GM23338 (cell line): ENCODE data around the gene CHCHD3. TPM values are rescaled to one million over a fixed set of nuclear protein-coding genes. Genes with fewer than 3 reads are reported as not detected.
"Not testable (repeated sequence)": the region's sequence is repeated elsewhere in the genome, so short reads cannot be mapped to it uniquely, and the experiment has no call there.

Source experiments
- ATAC-seq: fragments of 200-7000 bp; cut with Tn5 transposase; 3 replicates; pipeline ENCODE4 v1.9.1; 2020
- DNase-seq: peaks from one replicate; pipeline ENCODE4 v3.0.0-alpha.2; 2015; ENCODE audit warnings: low spot score
- H2AFZ ChIP-seq: fragments of 200-600 bp; sonication (generic); 2 replicates; pipeline ENCODE4 v1.8.0; 2016; ENCODE audit warnings: antibody characterized with exemption, mild to moderate bottlenecking, moderate library complexity
- H3F3A ChIP-seq: fragments of 200-600 bp; sonication (generic); replicated peaks from 2 replicates; pipeline ENCODE4 v1.8.0; 2017; ENCODE audit warnings: antibody characterized with exemption, mixed run types, low read depth
- H3K27ac ChIP-seq: fragments of 200-600 bp; sonication (generic); 2 replicates; pipeline ENCODE4 v1.6.1; 2016; ENCODE audit warnings: low read depth
- H3K27me3 ChIP-seq: fragments of 200-600 bp; sonication (generic); 2 replicates; pipeline ENCODE4 v1.8.0; 2016; ENCODE audit warnings: mild to moderate bottlenecking, mixed run types, moderate library complexity; ENCODE audit not compliant: insufficient read depth
- H3K36me3 ChIP-seq: fragments of 200-600 bp; sonication (generic); 2 replicates; pipeline ENCODE4 v1.8.0; 2016; ENCODE audit warnings: mild to moderate bottlenecking; ENCODE audit not compliant: insufficient read depth
- H3K4me1 ChIP-seq: fragments of 200-600 bp; sonication (generic); 2 replicates; pipeline ENCODE4 v1.8.0; 2016; ENCODE audit warnings: mild to moderate bottlenecking, moderate library complexity; ENCODE audit not compliant: insufficient read depth
- H3K4me2 ChIP-seq: fragments of 200-600 bp; sonication (generic); 2 replicates; pipeline ENCODE4 v1.7.1; 2017; ENCODE audit warnings: mixed run types
- H3K4me3 ChIP-seq: fragments of 200-600 bp; sonication (generic); 2 replicates; pipeline ENCODE4 v1.6.1; 2016; ENCODE audit warnings: mixed run types
- H3K79me2 ChIP-seq: fragments of 200-600 bp; sonication (generic); replicated peaks from 2 replicates; pipeline ENCODE4 v1.8.0; 2017; ENCODE audit warnings: mild to moderate bottlenecking; ENCODE audit not compliant: insufficient read depth
- H3K9me2 ChIP-seq: fragments of 200-600 bp; sonication (generic); 2 replicates; pipeline ENCODE4 v1.8.0; 2017; ENCODE audit not compliant: insufficient read depth
- H4K20me1 ChIP-seq: fragments of 200-600 bp; sonication (generic); replicated peaks from 2 replicates; pipeline ENCODE4 v1.8.0; 2017; ENCODE audit warnings: mild to moderate bottlenecking; ENCODE audit not compliant: insufficient read depth
- H3K27ac Mint-ChIP-seq: 2 replicates; pipeline ENCODE4 v1.8.0; 2020; ENCODE audit warnings: inconsistent platforms, mild to moderate bottlenecking, moderate library complexity, mixed read lengths
- H3K27me3 Mint-ChIP-seq: 3 replicates; pipeline ENCODE4 v1.8.0; 2022; ENCODE audit warnings: low read depth, mild to moderate bottlenecking, moderate library complexity, mixed read lengths, inconsistent platforms; ENCODE audit not compliant: insufficient read depth, poor library complexity
- H3K36me3 Mint-ChIP-seq: 3 replicates; pipeline ENCODE4 v1.8.0; 2021; ENCODE audit warnings: low read depth, mild to moderate bottlenecking, inconsistent platforms, moderate library complexity, mixed read lengths
- H3K4me1 Mint-ChIP-seq: 3 replicates; pipeline ENCODE4 v1.8.0; 2020; ENCODE audit warnings: mild to moderate bottlenecking, inconsistent platforms, mixed read lengths
- H3K4me3 Mint-ChIP-seq: 3 replicates; pipeline ENCODE4 v1.8.0; 2021; ENCODE audit warnings: moderate library complexity, mild to moderate bottlenecking, inconsistent platforms, mixed read lengths
- H3K9me3 Mint-ChIP-seq: 3 replicates; pipeline ENCODE4 v1.8.0; 2020; ENCODE audit warnings: moderate library complexity, mild to moderate bottlenecking, inconsistent platforms, mixed read lengths
- CREB1 ChIP-seq: fragments of 250-450 bp; sonication (Bioruptor Pico); IDR thresholded peaks from 2 replicates; pipeline ENCODE4 v1.5.0; 2020; ENCODE audit warnings: low read depth, mild to moderate bottlenecking, moderate library complexity
- EZH2 ChIP-seq: fragments of 200-600 bp; sonication (generic); IDR thresholded peaks from one replicate; pipeline ENCODE4 v1.8.0; 2017; ENCODE audit warnings: antibody characterized with exemption, mild to moderate bottlenecking, low read depth; ENCODE audit not compliant: unreplicated experiment
- NANOG ChIP-seq: IDR thresholded peaks from 2 replicates; pipeline ENCODE4 v1.6.1; 2016; ENCODE audit warnings: antibody characterized with exemption, borderline replicate concordance
- STAT1 ChIP-seq: IDR thresholded peaks from one replicate; pipeline ENCODE4 v1.6.1; 2016; ENCODE audit warnings: antibody characterized with exemption; ENCODE audit not compliant: unreplicated experiment
- polyA plus RNA-seq: library from polyadenylated mRNA; unstranded; fragments of >200 nt; fragmentation: Nextera tagmentation; extraction: Ambion mirVana; gene quantifications from 2 replicates; pipeline ENCODE4 v1.2.1, GENCODE V29; 2016
- total RNA-seq: library from RNA; depleted of rRNA; stranded (reverse); fragments of >200 nt; shearing (Covaris generic); gene quantifications from 2 replicates; pipeline ENCODE4 v1.2.3, GENCODE V29; 2014
- TF ChIP-seq, protein P1 (sequence below), 2 experiments: fragments of 200-600 bp in 1 of 2; sonication (generic) in 1 of 2; conservative IDR thresholded peaks; 2 replicates each; pipeline versions ENCODE4 v1.5.1 to v1.6.1; 2016 to 2017; ENCODE audit warnings: antibody characterized with exemption in 2 of 2, low read depth in 2 of 2, mild to moderate bottlenecking in 2 of 2, moderate library complexity in 1 of 2
- TF ChIP-seq, protein P2 (sequence below): fragments of 250-450 bp; sonication (Bioruptor Pico); IDR thresholded peaks from 2 replicates; pipeline ENCODE4 v1.5.0; 2020; ENCODE audit warnings: mild to moderate bottlenecking, moderate library complexity

The CHCHD3 gene
- total and polyA plus RNA-seq, 2 experiments from 2014 or later = 107 to 131 TPM

DNA sequence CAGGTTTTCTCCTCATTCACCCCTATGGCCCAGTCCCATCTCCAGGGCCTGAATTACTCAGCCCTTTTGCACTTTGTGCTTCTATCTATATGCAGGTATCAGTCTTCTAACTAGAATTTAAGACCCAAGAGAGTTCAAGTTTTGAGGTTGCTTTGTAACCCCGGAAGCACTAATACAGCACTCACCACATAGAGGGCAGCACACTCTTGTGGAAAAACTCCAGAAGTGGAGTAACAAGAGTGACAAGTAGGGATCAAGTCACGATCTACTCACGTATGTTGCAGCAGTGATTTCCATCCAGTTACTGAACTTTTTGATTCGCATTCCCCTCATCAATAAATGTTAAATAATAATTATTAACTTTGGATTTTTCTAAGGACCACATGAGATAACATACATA lies 151.0 kb downstream of the CHCHD3 start:
- Mint-ChIP-seq H3K4me1 (peaks cover 27% of the 10 kb centered on the region), H3K9me3 (peaks cover 3% of the 10 kb centered on the region; the same call in 1 of the 3 replicates), H3K36me3 (0 out of 3 replicates have a peak, but pooled peaks cover 3% of the 10 kb centered on the region), H3K27ac (peak overlapping the region; percentile 59), H3K4me3 (no peak overlapping the region), H3K27me3 (no peaks in the 10 kb centered on the region)
- TF ChIP-seq EZH2 (no peak), NANOG (no peak)
- TF ChIP-seq, protein P1, sequence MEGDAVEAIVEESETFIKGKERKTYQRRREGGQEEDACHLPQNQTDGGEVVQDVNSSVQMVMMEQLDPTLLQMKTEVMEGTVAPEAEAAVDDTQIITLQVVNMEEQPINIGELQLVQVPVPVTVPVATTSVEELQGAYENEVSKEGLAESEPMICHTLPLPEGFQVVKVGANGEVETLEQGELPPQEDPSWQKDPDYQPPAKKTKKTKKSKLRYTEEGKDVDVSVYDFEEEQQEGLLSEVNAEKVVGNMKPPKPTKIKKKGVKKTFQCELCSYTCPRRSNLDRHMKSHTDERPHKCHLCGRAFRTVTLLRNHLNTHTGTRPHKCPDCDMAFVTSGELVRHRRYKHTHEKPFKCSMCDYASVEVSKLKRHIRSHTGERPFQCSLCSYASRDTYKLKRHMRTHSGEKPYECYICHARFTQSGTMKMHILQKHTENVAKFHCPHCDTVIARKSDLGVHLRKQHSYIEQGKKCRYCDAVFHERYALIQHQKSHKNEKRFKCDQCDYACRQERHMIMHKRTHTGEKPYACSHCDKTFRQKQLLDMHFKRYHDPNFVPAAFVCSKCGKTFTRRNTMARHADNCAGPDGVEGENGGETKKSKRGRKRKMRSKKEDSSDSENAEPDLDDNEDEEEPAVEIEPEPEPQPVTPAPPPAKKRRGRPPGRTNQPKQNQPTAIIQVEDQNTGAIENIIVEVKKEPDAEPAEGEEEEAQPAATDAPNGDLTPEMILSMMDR (conservative IDR thresholded peaks at IDR 0.05; ENCODE audit: low read depth in 2 of 2) = peak; percentile 65 to 75
- H3K4me3 ChIP-seq = no peak overlapping the region
- no peaks in the 10 kb centered on the region; the same call in 1 of the 2 replicates for H3K79me2 ChIP-seq
- no peak overlapping the region for H3K27ac ChIP-seq
- peaks cover 12% of the 10 kb centered on the region for H3K4me1 ChIP-seq
- H3K4me2 ChIP-seq = no peak overlapping the region
- 0 out of 2 replicates have a peak, but pooled peaks cover 8% of the 10 kb centered on the region for H4K20me1 ChIP-seq
- DNase-seq (peak; percentile 54), ATAC-seq (peak; percentile 73)
- H3K36me3 ChIP-seq = no peaks in the 10 kb centered on the region
- no peak overlapping the region for H2AFZ ChIP-seq
- H3K27me3 ChIP-seq = no peaks in the 10 kb centered on the region
- no peaks in the 10 kb centered on the region for H3F3A ChIP-seq
- no peaks in the 10 kb centered on the region for H3K9me2 ChIP-seq

DNA sequence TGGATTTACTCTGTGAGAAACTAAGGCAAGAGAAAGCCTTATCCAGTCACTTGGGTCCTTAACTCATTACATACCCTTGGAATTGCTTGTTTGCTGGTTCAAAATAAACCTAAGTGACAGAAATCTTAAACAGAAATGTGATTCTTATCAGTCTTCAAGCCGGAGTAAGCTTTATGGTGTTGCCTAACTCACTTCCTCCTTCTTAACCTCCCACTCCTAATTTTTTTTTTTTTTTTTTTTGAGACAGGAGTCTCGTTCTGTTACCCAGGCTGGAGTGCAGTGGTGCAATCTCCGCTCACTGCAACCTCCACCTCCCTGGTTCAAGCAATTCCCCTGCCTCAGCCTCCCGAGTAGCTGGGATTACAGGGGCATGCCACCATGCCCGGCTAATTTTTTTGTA lies 151.9 kb downstream of the CHCHD3 start:
- H3K4me3 Mint-ChIP-seq, H4K20me1 ChIP-seq, H3K27me3 Mint-ChIP-seq, H3K4me2 ChIP-seq, H3K79me2 ChIP-seq, H3K36me3 ChIP-seq, H3K36me3 Mint-ChIP-seq, H3K27me3 ChIP-seq, H2AFZ ChIP-seq, H3K27ac ChIP-seq, ATAC-seq, DNase-seq, H3F3A ChIP-seq, H3K27ac Mint-ChIP-seq, H3K9me3 Mint-ChIP-seq, H3K4me3 ChIP-seq, H3K9me2 ChIP-seq: not testable (repeated sequence)
- peaks cover 27% of the 10 kb centered on the region for H3K4me1 Mint-ChIP-seq
- peaks cover 12% of the 10 kb centered on the region for H3K4me1 ChIP-seq

DNA sequence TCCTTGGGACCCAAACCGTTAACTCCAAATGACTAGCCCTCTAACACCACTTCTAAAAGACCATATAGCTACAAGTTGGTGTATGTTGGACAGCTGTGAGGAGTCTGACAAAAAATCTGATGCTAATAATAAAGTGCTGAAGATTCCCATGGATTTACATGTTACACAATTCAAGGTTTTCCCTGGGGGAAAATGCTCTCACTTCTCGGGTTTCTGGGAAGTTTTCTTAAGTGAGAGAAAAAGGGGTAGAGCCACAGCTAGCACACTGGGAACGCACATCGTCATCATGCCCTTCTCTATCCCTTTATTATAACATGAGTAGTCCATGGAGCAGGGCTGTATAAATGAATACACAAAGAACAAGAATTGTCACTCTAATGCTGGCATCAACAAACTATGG lies 162.1 kb downstream of the CHCHD3 start:
- H3K4me1 ChIP-seq = no peaks in the 10 kb centered on the region
- H3K79me2 ChIP-seq = peaks cover 30% of the 10 kb centered on the region
- no peaks in the 10 kb centered on the region for H3K27me3 ChIP-seq
- H3K27ac ChIP-seq = no peak overlapping the region
- H3K4me3 ChIP-seq = no peak overlapping the region
- no peaks in the 10 kb centered on the region for H4K20me1 ChIP-seq
- H3K4me1 Mint-ChIP-seq = no peaks in the 10 kb centered on the region
- no peaks in the 10 kb centered on the region for H3F3A ChIP-seq
- DNase-seq = no peak
- H2AFZ ChIP-seq = no peak overlapping the region
- H3K4me2 ChIP-seq = no peak overlapping the region
- H3K27me3 Mint-ChIP-seq = no peaks in the 10 kb centered on the region
- no peaks in the 10 kb centered on the region for H3K36me3 Mint-ChIP-seq
- no peak for ATAC-seq
- no peak overlapping the region for H3K27ac Mint-ChIP-seq
- H3K4me3 Mint-ChIP-seq = no peak overlapping the region
- H3K36me3 ChIP-seq = no peaks in the 10 kb centered on the region
- no peaks in the 10 kb centered on the region for H3K9me3 Mint-ChIP-seq
- no peaks in the 10 kb centered on the region for H3K9me2 ChIP-seq
- TF ChIP-seq CREB1 (CRISPR knock-in tag) (no peak), EZH2 (no peak), STAT1 (no peak)
- TF ChIP-seq, protein P1 (conservative IDR thresholded peaks at IDR 0.05; ENCODE audit: low read depth in 2 of 2) = no peak
- TF ChIP-seq, protein P2, sequence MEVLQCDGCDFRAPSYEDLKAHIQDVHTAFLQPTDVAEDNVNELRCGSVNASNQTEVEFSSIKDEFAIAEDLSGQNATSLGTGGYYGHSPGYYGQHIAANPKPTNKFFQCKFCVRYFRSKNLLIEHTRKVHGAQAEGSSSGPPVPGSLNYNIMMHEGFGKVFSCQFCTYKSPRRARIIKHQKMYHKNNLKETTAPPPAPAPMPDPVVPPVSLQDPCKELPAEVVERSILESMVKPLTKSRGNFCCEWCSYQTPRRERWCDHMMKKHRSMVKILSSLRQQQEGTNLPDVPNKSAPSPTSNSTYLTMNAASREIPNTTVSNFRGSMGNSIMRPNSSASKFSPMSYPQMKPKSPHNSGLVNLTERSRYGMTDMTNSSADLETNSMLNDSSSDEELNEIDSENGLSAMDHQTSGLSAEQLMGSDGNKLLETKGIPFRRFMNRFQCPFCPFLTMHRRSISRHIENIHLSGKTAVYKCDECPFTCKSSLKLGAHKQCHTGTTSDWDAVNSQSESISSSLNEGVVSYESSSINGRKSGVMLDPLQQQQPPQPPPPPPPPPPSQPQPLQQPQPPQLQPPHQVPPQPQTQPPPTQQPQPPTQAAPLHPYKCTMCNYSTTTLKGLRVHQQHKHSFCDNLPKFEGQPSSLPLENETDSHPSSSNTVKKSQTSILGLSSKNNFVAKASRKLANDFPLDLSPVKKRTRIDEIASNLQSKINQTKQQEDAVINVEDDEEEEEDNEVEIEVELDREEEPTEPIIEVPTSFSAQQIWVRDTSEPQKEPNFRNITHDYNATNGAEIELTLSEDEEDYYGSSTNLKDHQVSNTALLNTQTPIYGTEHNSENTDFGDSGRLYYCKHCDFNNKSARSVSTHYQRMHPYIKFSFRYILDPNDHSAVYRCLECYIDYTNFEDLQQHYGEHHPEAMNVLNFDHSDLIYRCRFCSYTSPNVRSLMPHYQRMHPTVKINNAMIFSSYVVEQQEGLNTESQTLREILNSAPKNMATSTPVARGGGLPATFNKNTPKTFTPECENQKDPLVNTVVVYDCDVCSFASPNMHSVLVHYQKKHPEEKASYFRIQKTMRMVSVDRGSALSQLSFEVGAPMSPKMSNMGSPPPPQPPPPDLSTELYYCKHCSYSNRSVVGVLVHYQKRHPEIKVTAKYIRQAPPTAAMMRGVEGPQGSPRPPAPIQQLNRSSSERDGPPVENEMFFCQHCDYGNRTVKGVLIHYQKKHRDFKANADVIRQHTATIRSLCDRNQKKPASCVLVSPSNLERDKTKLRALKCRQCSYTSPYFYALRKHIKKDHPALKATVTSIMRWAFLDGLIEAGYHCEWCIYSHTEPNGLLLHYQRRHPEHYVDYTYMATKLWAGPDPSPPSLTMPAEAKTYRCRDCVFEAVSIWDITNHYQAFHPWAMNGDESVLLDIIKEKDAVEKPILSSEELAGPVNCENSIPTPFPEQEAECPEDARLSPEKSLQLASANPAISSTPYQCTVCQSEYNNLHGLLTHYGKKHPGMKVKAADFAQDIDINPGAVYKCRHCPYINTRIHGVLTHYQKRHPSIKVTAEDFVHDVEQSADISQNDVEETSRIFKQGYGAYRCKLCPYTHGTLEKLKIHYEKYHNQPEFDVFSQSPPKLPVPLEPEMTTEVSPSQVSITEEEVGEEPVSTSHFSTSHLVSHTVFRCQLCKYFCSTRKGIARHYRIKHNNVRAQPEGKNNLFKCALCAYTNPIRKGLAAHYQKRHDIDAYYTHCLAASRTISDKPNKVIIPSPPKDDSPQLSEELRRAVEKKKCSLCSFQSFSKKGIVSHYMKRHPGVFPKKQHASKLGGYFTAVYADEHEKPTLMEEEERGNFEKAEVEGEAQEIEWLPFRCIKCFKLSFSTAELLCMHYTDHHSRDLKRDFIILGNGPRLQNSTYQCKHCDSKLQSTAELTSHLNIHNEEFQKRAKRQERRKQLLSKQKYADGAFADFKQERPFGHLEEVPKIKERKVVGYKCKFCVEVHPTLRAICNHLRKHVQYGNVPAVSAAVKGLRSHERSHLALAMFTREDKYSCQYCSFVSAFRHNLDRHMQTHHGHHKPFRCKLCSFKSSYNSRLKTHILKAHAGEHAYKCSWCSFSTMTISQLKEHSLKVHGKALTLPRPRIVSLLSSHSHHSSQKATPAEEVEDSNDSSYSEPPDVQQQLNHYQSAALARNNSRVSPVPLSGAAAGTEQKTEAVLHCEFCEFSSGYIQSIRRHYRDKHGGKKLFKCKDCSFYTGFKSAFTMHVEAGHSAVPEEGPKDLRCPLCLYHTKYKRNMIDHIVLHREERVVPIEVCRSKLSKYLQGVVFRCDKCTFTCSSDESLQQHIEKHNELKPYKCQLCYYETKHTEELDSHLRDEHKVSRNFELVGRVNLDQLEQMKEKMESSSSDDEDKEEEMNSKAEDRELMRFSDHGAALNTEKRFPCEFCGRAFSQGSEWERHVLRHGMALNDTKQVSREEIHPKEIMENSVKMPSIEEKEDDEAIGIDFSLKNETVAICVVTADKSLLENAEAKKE (CRISPR knock-in tag) = no peak
